Non-pigmented ciliary epithelial cell (primary cell): ENCODE results near the gene BCAS3.
"Not testable (repeated sequence)": the region's sequence is repeated elsewhere in the genome, so short reads cannot be mapped to it uniquely, and the experiment has no call there.

Experiments used
- DNase-seq: peaks from one replicate; pipeline ENCODE4 v3.0.0-alpha.2; 2010; ENCODE audit warnings: low read depth

BCAS3 gene

DNA sequence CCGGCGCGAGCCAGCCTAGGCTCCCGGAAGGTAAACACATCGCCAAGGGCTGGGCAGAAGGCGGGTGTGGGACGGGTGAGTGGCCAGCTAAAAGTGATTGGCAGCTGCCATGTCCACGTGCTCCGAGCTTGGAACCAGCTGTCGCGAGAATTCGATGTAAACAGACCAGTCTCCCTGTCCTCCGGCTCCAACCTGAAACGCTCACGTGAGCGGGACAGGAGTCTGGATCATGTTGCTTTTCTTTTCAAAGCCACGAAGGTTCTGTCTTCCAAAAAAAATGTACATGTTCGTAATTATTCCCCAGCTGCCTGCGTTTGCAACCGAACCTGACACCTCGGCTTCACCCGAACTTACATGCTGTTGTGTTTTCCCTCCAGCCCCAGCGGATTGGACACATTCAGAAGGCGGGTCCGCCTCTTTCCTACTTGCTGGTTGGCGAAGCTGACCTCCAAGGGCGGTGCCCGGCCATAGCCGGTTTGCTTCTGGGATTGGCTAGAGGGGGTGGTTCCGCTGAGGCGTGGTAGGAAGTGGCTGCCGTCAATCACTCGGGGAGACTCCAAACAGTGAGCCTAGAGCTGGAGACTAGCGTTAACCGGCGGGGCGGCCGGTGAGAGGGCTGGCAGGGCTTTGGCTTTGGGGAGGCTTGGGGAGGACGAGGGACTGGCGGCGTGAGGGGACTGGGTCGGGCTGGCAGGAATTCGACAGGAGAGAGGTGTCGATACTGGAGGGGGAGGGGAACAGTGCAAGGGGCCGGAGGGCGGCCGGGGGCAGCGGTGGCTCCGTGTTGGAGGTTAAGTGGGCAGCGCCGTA is at the start of gene BCAS3:
TSS of gene BCAS3 (plus strand) at position 544 of the 810 bp plus-strand sequence.
- peak; percentile 96 for DNase-seq

GRCh38 chr17:60628252-60628889 is 49.3 kb upstream of the BCAS3 start:
- DNase-seq, result no peak

- no peak for DNase-seq
Measured at GRCh38 chr17:60629120-60629519, 48.5 kb upstream of the BCAS3 start.

DNA sequence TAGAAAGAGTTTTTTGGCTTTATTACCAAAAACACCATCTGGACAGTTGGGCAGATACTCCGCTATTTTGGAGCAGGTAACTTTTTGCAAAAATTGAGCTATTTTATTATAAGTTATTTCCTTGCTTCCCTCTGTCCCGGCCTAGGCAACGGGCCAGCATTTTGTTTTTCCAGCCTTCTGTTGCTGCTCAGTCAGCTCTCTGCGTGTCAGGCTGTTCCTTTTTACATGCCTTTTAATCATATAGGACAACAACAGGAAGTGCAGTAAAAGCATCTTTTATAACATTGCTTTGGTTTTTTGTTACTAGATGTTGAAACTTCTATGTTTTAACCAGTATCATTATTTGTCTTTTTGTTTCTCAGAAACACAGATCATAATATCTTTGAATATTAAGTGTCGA is 47.3 kb upstream of the BCAS3 start:
- DNase-seq, result no peak

- no peak for DNase-seq
Measured at GRCh38 chr17:60631119-60631518, 46.5 kb upstream of the BCAS3 start.

DNA sequence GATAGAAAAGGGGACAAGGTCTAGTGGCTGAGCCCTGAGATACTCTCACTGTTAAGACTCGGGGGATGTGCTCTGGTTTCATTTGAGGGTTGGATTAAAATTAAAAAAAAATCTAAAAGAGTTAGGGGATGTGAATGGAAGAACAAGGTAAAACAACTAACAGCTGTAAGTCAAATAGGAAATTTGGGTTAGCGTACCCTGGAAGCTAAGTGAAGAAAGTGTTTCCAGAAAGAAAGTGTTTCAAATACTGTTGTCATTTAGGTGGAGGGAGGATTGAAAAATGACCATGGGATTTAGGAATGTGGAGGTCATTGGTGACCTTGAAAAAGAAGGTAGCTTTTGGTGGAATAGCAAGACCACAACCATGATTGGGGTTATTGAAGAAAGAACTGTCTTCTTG is 40.0 kb upstream of the BCAS3 start:
- no peak for DNase-seq

DNA sequence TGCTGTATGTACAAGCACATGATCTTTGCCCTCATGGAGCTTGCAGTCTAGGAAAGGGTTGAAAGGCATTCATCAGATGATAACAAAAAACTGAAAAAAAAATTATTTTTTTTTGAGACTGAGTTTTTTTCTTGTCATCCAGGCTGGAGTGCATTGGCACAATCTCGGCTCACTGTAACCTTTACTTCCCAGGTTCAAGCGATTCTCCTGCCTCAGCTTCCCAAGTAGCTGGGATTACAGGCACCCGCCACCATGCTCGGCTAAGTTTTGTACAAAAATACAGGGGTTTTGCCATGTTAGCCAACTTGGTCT is 38.7 kb upstream of the BCAS3 start:
- DNase-seq, result no peak

DNA sequence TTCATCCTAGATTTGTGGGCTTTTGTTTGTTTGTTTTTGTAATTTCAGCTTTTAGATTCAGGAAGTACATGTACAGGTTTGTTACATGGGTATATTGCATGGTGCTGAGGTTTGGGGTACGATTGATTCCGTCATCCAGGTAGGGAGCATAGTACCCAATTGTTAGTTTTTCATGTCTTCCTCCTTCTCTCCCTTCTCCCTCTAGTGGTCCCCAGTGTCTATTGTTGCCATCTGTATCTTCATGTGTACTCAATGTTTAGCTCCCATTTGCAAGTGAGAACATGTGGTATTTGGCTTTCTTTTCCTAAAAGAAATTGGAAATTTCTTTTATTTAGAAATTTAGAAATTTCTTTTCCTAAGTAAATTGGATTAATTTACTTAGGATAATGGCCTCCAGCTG is 37.1 kb upstream of the BCAS3 start:
- no peak for DNase-seq

GRCh38 chr17:60641126-60641525 is 36.5 kb upstream of the BCAS3 start:
- DNase-seq, result no peak

DNA sequence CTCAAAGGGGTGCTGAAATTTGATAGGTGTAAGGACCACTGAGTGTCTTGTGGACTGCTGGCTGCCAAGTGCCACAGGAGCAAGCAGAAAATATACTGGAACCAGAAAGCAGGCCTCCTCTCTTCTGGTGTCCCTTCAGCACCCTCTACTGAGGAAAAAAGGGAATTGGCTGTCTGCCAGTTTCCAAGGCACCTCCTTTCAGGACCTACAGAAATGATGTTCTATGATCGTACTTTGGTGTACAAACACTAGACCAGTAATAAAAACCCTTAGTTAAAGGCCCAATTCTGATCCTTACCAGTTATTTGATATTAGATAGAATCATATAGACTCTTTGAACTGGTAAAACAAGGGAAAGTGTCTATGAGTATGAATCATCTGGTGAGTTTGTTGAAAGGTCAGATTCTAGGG is 35.8 kb upstream of the BCAS3 start:
- DNase-seq, result peak; percentile 43

- DNase-seq, result no peak
Measured at GRCh38 chr17:60645918-60646523, 31.6 kb upstream of the BCAS3 start.

- DNase-seq, result no peak
Measured at GRCh38 chr17:60646701-60647100, 30.9 kb upstream of the BCAS3 start.

- no peak for DNase-seq
Measured at GRCh38 chr17:60647705-60648104, 29.9 kb upstream of the BCAS3 start.

DNA sequence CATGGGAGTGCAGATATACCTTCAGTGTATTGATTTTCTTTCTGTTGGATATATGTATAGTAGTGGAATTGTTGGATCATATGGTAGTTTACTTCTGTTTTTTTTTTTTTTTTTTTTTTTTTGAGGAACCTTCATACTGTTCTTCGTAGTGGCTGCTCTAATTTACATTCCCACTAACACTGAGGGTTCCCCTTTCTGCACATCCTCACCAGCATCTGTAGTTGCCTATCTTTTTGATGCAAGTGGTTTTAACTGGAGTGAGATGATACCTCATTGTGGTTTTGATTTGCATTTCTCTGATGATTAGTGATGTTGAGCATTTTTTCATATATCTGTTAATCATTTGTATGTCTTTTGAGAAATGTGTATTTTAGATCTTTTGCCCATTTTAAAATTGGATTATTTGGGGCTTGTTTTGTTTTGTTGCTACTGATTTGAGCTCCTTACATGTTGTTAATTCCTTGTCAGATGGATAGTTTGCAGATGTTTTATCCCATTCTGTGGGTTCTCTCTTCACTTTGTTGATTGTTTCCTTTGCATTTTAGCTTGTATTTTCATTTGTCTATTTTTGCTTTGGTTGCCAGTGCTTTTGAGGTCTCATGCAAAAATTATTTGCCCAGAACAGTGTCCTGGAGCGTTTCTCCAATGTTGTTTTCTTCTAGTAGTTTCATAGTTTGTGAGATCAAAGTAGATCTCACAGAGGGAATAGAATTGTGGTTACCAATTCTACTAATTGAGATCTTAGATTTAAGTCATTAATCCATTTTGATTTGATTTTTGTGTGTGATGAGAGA is 25.0 kb upstream of the BCAS3 start:
- DNase-seq, result no peak

DNA sequence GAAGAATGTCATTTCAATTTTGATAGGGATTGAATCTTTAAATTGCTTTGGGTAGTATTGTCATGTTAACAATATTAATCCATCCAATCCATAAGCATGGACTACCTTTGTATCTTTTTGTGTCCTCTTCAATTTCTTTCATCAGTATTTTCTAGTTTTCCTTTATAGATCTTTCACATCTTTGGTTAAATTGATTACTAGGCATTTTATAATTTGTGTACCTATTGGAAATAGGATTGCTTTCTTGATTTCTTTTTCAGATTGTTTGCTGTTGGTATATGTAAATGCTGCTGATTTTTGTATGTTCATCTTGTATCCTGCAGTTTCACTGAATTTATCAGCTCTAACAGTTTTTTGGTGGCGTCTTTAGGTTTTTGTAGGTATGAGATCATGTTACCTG is 24.1 kb upstream of the BCAS3 start:
- no peak for DNase-seq

DNA sequence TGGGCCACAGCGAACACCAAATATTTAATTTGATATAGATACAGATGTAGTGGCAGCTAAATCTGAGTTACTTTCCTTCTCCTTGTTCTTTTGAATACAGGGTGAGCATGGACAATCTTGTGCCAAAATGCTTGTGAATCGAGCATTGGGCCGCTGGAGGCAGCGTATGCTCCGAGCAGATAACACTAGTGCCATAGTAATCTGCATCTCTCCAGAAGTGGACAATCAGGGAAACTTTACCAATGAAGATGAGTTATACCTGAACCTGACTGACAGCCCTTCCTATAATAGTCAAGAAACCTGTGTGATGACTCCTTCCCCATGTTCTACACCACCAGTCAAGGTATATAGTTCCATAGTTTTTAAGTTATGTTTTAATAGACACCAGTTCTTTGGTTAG is 21.2 kb upstream of the BCAS3 start:
- no peak for DNase-seq

GRCh38 chr17:60659156-60659555 is 18.5 kb upstream of the BCAS3 start:
- no peak for DNase-seq

DNA sequence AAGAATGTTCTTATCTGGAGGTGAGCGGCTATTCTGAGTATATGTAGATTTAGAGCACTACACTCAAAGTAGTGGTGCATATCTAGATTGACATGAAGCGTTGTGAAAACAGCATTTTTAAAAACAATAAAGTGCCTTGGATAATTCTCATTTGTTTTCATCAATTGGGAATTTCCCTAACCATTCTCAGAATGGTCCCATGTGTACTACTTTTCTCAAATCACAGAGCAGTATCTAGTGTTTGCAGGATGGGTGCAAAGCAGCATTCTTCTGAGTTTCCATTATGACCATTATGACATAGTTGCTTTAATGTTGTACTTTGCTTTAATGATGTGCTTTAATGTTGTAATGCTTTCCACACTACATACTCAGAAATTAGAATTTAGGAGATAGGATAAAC is 16.2 kb upstream of the BCAS3 start:
- DNase-seq, result no peak

DNA sequence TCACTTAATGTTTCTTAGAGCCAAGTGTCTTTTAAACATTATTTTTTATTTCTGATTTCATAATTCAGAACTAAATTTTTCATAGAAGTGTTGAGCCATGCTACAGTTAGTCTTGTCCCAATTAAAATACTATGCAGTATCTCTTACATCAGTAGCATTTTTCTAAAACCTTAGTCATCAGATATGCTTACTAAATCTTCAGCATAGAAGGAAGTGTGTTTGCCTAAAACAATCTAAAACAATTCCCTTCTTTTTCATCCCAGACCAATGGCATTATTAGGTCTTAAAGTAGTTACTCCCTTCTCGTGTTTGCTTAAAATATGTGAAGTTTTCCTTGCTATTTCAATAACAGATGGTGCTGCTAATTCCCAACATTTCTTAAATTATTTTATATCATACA is 13.6 kb upstream of the BCAS3 start:
- DNase-seq, result no peak

- no peak for DNase-seq
Measured at GRCh38 chr17:60665602-60666001, 12.0 kb upstream of the BCAS3 start.

GRCh38 chr17:60668741-60669140 is 8.9 kb upstream of the BCAS3 start:
- not testable (repeated sequence) for DNase-seq

- DNase-seq, result no peak
Measured at GRCh38 chr17:60671482-60671881, 6.2 kb upstream of the BCAS3 start.

GRCh38 chr17:60674637-60675036 is 3.0 kb upstream of the BCAS3 start:
- not testable (repeated sequence) for DNase-seq
